GM12878 (cell line): ENCODE measurements around the gene ERFL. TPM values are rescaled to one million over a fixed set of nuclear protein-coding genes. Genes with fewer than 3 reads are reported as not detected.

Experiments used
- ATAC-seq: fragments of 200-7000 bp; cut with Tn5 transposase; 3 replicates; pipeline ENCODE4 v1.9.1; 2020; ENCODE audit warnings: mild to moderate bottlenecking, moderate library complexity
- BruUV-seq: library from RNA; stranded (reverse); fragments of 400-500 nt; replicated peaks from 2 replicates; lab custom pipeline; 2021; lab: Mats Ljungman, UMichigan
- CTCF ChIA-PET: fragments of 300-600 bp; sonication (Branson Sonifier 250); formaldehyde crosslinking; extraction: SDS; loops from one replicate; lab custom pipeline; 2021; ENCODE audit warnings: inconsistent platforms; lab: Yijun Ruan, JAX
- POLR2A ChIA-PET: fragments of 350-600 bp; formaldehyde crosslinking; extraction: SDS; loops from one replicate; lab custom pipeline; 2021; ENCODE audit warnings: inconsistent platforms; lab: Charles Lee
- RAD21 ChIA-PET: fragments of 300-600 bp; sonication (Branson Sonifier 250); formaldehyde crosslinking; loops from one replicate; lab custom pipeline; 2023; ENCODE audit warnings: antibody characterized with exemption; ENCODE audit not compliant: unreplicated experiment; lab: Charles Lee
- SMC1A ChIA-PET: fragments of 300-600 bp; sonication (Branson Sonifier 250); formaldehyde crosslinking; loops from one replicate; lab custom pipeline; 2023; ENCODE audit not compliant: unreplicated experiment, uncharacterized antibody; lab: Charles Lee
- DNase-seq: peaks from one replicate; pipeline ENCODE4 v3.0.0-alpha.2; 2011; ENCODE audit warnings: low read depth, low spot score
- FAIRE-seq: peaks from 3 replicates; lab custom pipeline; 2011; peaks lifted over from hg19 to GRCh38; lab: Jason Lieb, UNC
- H2AFZ ChIP-seq: 2 replicates; pipeline ENCODE4 v1.6.0; 2011; ENCODE audit warnings: low read depth, low read length, control low read depth; ENCODE audit not compliant: control insufficient read depth
- H3K27ac ChIP-seq: 2 replicates; pipeline ENCODE4 v1.5.1; 2011; ENCODE audit warnings: control low read depth; ENCODE audit not compliant: control insufficient read depth, insufficient read depth
- H3K27me3 ChIP-seq, 2 experiments: replicated peaks in 1 of 2; 2 replicates each; pipeline versions ENCODE4 v1.6.0 to v1.6.1; 2011; ENCODE audit warnings: low read length in 1 of 2; ENCODE audit not compliant: control insufficient read depth in 2 of 2, insufficient read depth in 2 of 2
- H3K36me3 ChIP-seq, 2 experiments: 2 replicates each; pipeline ENCODE4 v1.5.1; 2011; ENCODE audit warnings: low read length in 1 of 2; ENCODE audit not compliant: control insufficient read depth in 2 of 2, insufficient read depth in 2 of 2
- H3K4me1 ChIP-seq: 2 replicates; pipeline ENCODE4 v1.6.1; 2011; ENCODE audit warnings: mild to moderate bottlenecking, low read length, moderate library complexity, mixed read lengths; ENCODE audit not compliant: control insufficient read depth, insufficient read depth
- H3K4me2 ChIP-seq: 2 replicates; pipeline ENCODE4 v1.6.0; 2011; ENCODE audit warnings: control low read depth; ENCODE audit not compliant: control insufficient read depth, insufficient read depth
- H3K4me3 ChIP-seq: fragments of 200-600 bp; sonication (generic); 2 replicates; pipeline ENCODE4 v1.5.1; 2016
- H3K79me2 ChIP-seq: 2 replicates; pipeline ENCODE4 v1.6.0; 2011; ENCODE audit warnings: low read length; ENCODE audit not compliant: control insufficient read depth, insufficient read depth
- H3K9ac ChIP-seq: 2 replicates; pipeline ENCODE4 v1.8.0; 2011; ENCODE audit warnings: low read length, control low read depth, mixed read lengths; ENCODE audit not compliant: control insufficient read depth, insufficient read depth
- H3K9me3 ChIP-seq: replicated peaks from 3 replicates; pipeline ENCODE4 v1.5.1; 2011; ENCODE audit warnings: mild to moderate bottlenecking, low read length; ENCODE audit not compliant: control insufficient read depth, insufficient read depth
- H4K20me1 ChIP-seq: 2 replicates; pipeline ENCODE4 v1.6.0; 2011; ENCODE audit not compliant: control insufficient read depth, insufficient read depth
- ATF7 ChIP-seq: fragments of 450-650 bp; IDR thresholded peaks from 2 replicates; pipeline ENCODE4 v1.6.1; 2016; ENCODE audit warnings: low read depth, mild to moderate bottlenecking
- HCFC1 ChIP-seq: fragments of 150-350 bp; IDR thresholded peaks from 2 replicates; pipeline ENCODE4 v1.6.1; 2014; ENCODE audit warnings: low read length
- HDGF ChIP-seq: fragments of 450-650 bp; IDR thresholded peaks from 2 replicates; pipeline ENCODE4 v1.6.1; 2016; ENCODE audit warnings: antibody characterized with exemption
- NR2F1 ChIP-seq: fragments of 450-650 bp; conservative IDR thresholded peaks from 2 replicates; pipeline ENCODE4 v1.6.1; 2017; ENCODE audit warnings: mild to moderate bottlenecking
- RBBP5 ChIP-seq: fragments of 200-600 bp; sonication (generic); conservative IDR thresholded peaks from 2 replicates; pipeline ENCODE4 v1.6.1; 2016
- SREBF2 ChIP-seq: IDR thresholded peaks from 2 replicates; pipeline ENCODE4 v1.6.1; 2012; ENCODE audit warnings: mild to moderate bottlenecking, low read length
- SUZ12 ChIP-seq: fragments of 200-600 bp; sonication (generic); IDR thresholded peaks from one replicate; pipeline ENCODE4 v1.6.1; 2018; ENCODE audit warnings: antibody characterized with exemption, mild to moderate bottlenecking; ENCODE audit not compliant: unreplicated experiment
- ZBED1 ChIP-seq: IDR thresholded peaks from 2 replicates; pipeline ENCODE4 v1.6.1; 2016; ENCODE audit warnings: borderline replicate concordance
- WGBS: methylation state at CpG from one replicate; pipeline ENCODE4 v1.1.6; 2016; ENCODE audit warnings: low lambda C conversion rate; ENCODE audit not compliant: insufficient replicate concordance, insufficient coverage; ENCODE audit errors: missing lambda C conversion rate; 5-methylcytosine and 5-hydroxymethylcytosine counted together
- in situ Hi-C: fragments of 300-500 bp; cut with MboI; formaldehyde crosslinking; loops from 9 replicates; pipeline ENCODE4 v1.14.3; 2018; ENCODE audit warnings: mixed read lengths
- intact Hi-C: fragments of 100-400 bp; cut with micrococcal nuclease; formaldehyde crosslinking; loops from one replicate; pipeline ENCODE4 v1.14.2; 2022; ENCODE audit not compliant: unreplicated experiment
- polyA plus RNA-seq, 11 experiments: library from polyadenylated mRNA; depleted of rRNA in 4 of 11; unstranded in 6 of 11; stranded (reverse) in 5 of 11; fragments of >200 nt; fragmentation: Nextera tagmentation in 4 of 11; fragmentation: Illumina TruSeq in 1 of 11; extraction: Ambion mirVana in 4 of 11; extraction: Trizol in 1 of 11; gene quantifications; 1 replicate in 1 of 11; 2 replicates in 10 of 11; pipeline versions ENCODE4 v1.2.1 to v1.2.3, GENCODE V29; 2011 to 2016; ENCODE audit warnings: inconsistent platforms in 2 of 11, missing spikeins in 2 of 11, low read depth in 1 of 11
- total RNA-seq, 4 experiments: library from RNA; depleted of rRNA in 3 of 4; stranded (reverse); fragments of >200 nt in 3 of 4; fragmentation: Illumina TruSeq in 1 of 4; extraction: Trizol in 1 of 4; gene quantifications; 2 replicates each; pipeline versions ENCODE4 v1.2.1 to v1.2.3, GENCODE V29; 2013 to 2021
- TF ChIP-seq, protein P1 (sequence below): IDR thresholded peaks from 2 replicates; pipeline ENCODE4 v1.6.1; 2011; ENCODE audit warnings: low read depth, mild to moderate bottlenecking, low read length, moderate library complexity, borderline replicate concordance; ENCODE audit errors: extremely low read depth
- TF ChIP-seq, protein P2 (sequence below): fragments of 150-350 bp; IDR thresholded peaks from 2 replicates; pipeline ENCODE4 v1.6.1; 2016; ENCODE audit warnings: low read depth, low read length
- TF ChIP-seq, protein P3 (sequence below): fragments of 450-650 bp; IDR thresholded peaks from 2 replicates; pipeline ENCODE4 v1.6.1; 2018; ENCODE audit warnings: borderline replicate concordance, mild to moderate bottlenecking; ENCODE audit not compliant: partially characterized antibody

Gene ERFL
- total and polyA plus RNA-seq, 10 of the 15 experiments (the other 5 are each of a cell fraction or from before 2014, with no cell fraction given): 0.04 to 0.10 (median 0.05) TPM; not detected in 7

DNA sequence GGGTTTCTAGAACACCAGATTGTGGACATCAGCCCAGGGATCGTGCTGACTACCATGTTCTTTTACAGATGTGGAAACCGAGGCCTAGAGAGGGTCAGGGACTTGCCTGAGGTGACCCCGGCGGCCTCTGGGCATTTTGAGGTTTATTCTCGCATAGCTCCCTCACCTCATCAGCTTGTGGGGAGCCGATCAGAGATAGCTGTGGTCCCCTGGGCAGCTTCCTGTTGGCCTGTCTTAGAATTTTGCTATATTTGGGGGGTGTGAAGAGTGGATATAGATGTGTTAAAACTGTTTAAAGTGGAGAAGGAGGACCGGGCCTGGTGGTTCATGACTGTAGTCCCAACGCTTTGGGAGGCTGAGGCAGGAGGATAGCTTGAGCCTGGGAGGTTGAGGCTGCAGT is 38.4 kb downstream of the ERFL start:
- CTCF ChIA-PET: interaction anchor here (1.0 to 10.8 kb wide), 2 partner anchors 16 to 61 kb away, joined by 3 to 136 read pairs; partner anchors contain the start of gene CD79A
- ATAC-seq: no peak
- Histone ChIP-seq H3K27me3 (no peaks in the 10 kb centered on the region), H3K4me2 (no peak overlapping the region), H3K27ac (no peak overlapping the region), H3K9me3 (no peaks in the 10 kb centered on the region), H3K36me3 (peaks cover 18 to 23% of the 10 kb centered on the region in 2 experiments; a peak in 3 of 4 replicates), H3K4me3 (no peak overlapping the region), H4K20me1 (no peaks in the 10 kb centered on the region), H3K4me1 (peaks cover 30% of the 10 kb centered on the region), H3K79me2 (peaks cover 35% of the 10 kb centered on the region), H3K9ac (no peak overlapping the region), H2AFZ (no peak overlapping the region)
- BruUV-seq: no TSS peak
- SMC1A ChIA-PET: interaction anchor here (1.0 to 1.6 kb wide), 2 partner anchors 17 to 62 kb away, joined by 3 to 5 read pairs; no protein-coding TSS in a partner anchor
- DNase-seq: no peak
- intact Hi-C loops (no loop called here), in situ Hi-C loops (no loop called here)
- POLR2A ChIA-PET: interaction anchor here (0.6 to 6.9 kb wide), 3 partner anchors 17 to 184 kb away, joined by 3 to 90 read pairs (median 4); no protein-coding TSS in a partner anchor
- WGBS: 79% methylated on average over 8 of the region's 8 CpGs
- TF ChIP-seq, protein P1, sequence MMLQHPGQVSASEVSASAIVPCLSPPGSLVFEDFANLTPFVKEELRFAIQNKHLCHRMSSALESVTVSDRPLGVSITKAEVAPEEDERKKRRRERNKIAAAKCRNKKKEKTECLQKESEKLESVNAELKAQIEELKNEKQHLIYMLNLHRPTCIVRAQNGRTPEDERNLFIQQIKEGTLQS: no peak
- TF ChIP-seq SREBF2 (no peak), ZBED1 (no peak), ATF7 (no peak), SUZ12 (no peak), HCFC1 (no peak), NR2F1 (no peak), RBBP5 (no peak), HDGF (no peak)
- TF ChIP-seq, protein P2, sequence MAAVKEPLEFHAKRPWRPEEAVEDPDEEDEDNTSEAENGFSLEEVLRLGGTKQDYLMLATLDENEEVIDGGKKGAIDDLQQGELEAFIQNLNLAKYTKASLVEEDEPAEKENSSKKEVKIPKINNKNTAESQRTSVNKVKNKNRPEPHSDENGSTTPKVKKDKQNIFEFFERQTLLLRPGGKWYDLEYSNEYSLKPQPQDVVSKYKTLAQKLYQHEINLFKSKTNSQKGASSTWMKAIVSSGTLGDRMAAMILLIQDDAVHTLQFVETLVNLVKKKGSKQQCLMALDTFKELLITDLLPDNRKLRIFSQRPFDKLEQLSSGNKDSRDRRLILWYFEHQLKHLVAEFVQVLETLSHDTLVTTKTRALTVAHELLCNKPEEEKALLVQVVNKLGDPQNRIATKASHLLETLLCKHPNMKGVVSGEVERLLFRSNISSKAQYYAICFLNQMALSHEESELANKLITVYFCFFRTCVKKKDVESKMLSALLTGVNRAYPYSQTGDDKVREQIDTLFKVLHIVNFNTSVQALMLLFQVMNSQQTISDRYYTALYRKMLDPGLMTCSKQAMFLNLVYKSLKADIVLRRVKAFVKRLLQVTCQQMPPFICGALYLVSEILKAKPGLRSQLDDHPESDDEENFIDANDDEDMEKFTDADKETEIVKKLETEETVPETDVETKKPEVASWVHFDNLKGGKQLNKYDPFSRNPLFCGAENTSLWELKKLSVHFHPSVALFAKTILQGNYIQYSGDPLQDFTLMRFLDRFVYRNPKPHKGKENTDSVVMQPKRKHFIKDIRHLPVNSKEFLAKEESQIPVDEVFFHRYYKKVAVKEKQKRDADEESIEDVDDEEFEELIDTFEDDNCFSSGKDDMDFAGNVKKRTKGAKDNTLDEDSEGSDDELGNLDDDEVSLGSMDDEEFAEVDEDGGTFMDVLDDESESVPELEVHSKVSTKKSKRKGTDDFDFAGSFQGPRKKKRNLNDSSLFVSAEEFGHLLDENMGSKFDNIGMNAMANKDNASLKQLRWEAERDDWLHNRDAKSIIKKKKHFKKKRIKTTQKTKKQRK: no peak
- TF ChIP-seq, protein P3, sequence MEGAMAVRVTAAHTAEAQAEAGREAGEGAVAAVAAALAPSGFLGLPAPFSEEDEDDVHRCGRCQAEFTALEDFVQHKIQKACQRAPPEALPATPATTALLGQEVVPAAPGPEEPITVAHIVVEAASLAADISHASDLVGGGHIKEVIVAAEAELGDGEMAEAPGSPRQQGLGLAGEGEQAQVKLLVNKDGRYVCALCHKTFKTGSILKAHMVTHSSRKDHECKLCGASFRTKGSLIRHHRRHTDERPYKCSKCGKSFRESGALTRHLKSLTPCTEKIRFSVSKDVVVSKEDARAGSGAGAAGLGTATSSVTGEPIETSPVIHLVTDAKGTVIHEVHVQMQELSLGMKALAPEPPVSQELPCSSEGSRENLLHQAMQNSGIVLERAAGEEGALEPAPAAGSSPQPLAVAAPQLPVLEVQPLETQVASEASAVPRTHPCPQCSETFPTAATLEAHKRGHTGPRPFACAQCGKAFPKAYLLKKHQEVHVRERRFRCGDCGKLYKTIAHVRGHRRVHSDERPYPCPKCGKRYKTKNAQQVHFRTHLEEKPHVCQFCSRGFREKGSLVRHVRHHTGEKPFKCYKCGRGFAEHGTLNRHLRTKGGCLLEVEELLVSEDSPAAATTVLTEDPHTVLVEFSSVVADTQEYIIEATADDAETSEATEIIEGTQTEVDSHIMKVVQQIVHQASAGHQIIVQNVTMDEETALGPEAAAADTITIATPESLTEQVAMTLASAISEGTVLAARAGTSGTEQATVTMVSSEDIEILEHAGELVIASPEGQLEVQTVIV: no peak
- no peak for FAIRE-seq
- RAD21 ChIA-PET: interaction anchor here (0.9 to 1.4 kb wide), 3 partner anchors 13 to 30 kb away, joined by 3 to 5 read pairs (median 4); partner anchors contain the start of gene RPS19
